Ovary (tissue), 9 donors: ENCODE data around the gene CNNM4. TPM values are rescaled to one million over a fixed set of nuclear protein-coding genes. Genes with fewer than 3 reads are reported as not detected.
A peak's percentile ranks its signal among the peaks of the same experiment; 100 is the strongest.

Source experiments
- DNase-seq, 5 donors: peaks; one replicate each; pipeline ENCODE4 v3.0.0-alpha.2; 2019 to 2020
- H3K27ac ChIP-seq, 2 donors: fragments of 200-600 bp; one replicate each; pipeline versions ENCODE4 v1.5.1 to v1.8.0; 2019 to 2022
- H3K27me3 ChIP-seq: fragments of 200-600 bp; one replicate; pipeline ENCODE4 v1.8.0; 2022
- H3K36me3 ChIP-seq: fragments of 200-600 bp; sonication (generic); one replicate; pipeline ENCODE4 v1.5.1; 2019
- H3K4me1 ChIP-seq: one replicate; pipeline ENCODE4 v1.8.1; 2013; ENCODE audit warnings: mild to moderate bottlenecking, moderate library complexity; ENCODE audit not compliant: insufficient read depth
- H3K4me3 ChIP-seq: fragments of 200-600 bp; sonication (generic); one replicate; pipeline ENCODE4 v1.5.1; 2017
- H3K9me3 ChIP-seq, 2 donors: fragments of 200-600 bp in 1 of 2; sonication (generic) in 1 of 2; one replicate each; pipeline versions ENCODE4 v1.5.1 to v1.8.1; 2013 to 2019; ENCODE audit warnings: mild to moderate bottlenecking in 1 of 2, moderate library complexity in 1 of 2
- EP300 ChIP-seq: sonication (generic); formaldehyde crosslinking; IDR thresholded peaks from one replicate; pipeline ENCODE4 v1.6.1; 2017; ENCODE audit warnings: antibody characterized with exemption
- POLR2A ChIP-seq: fragments of 450-650 bp; IDR thresholded peaks from one replicate; pipeline ENCODE4 v1.6.1; 2017; ENCODE audit warnings: antibody characterized with exemption, mild to moderate bottlenecking, moderate library complexity
- WGBS, 3 donors: extraction: QIAGEN DNeasy Blood & Tissue Kit in 1 of 3; methylation state at CpG; one replicate each; pipeline versions ENCODE4 v1.1.5 to v1.1.7; 2013 to 2017; 5-methylcytosine and 5-hydroxymethylcytosine counted together
- intact Hi-C, 4 donors: fragments of 100-400 bp; cut with DNase I; formaldehyde crosslinking; loops; one replicate each; pipeline versions ENCODE4 v1.11.0 to v1.15.1; 2022 to 2023
- polyA plus RNA-seq, 2 donors: library from polyadenylated mRNA; stranded (reverse); fragments of 200-250 nt in 1 of 2; fragments of 350-450 nt in 1 of 2; fragmentation: Illumina TruSeq in 1 of 2; extraction: RNeasy Lipid Tissue Mini Kit (QIAGEN cat#74804) in 1 of 2; gene quantifications; one replicate each; pipeline ENCODE4 v1.2.3, GENCODE V29; 2013 to 2014
- total RNA-seq, 7 donors: library from RNA; depleted of rRNA in 2 of 7; stranded (reverse); fragments of >200 nt in 2 of 7; fragmentation: NEBNext Ultra II Directional in 3 of 7; extraction: Animal tissue kit (Norgen Biotek cat#: 25700) in 3 of 7; gene quantifications; one replicate each; pipeline versions ENCODE4 v1.1.0 to v1.2.4, GENCODE V29; 2016 to 2023
- TF ChIP-seq, protein P1 (sequence below), 3 donors: fragments of 450-650 bp in 2 of 3; fragments of 200-600 bp in 1 of 3; IDR thresholded peaks; one replicate each; pipeline versions ENCODE4 v1.5.1 to v1.8.0; 2016 to 2022; ENCODE audit warnings: antibody characterized with exemption in 3 of 3, mild to moderate bottlenecking in 1 of 3
- donor health status: DM: no; HTN: no; CAD: no; lungs with moderate emphysema.
- donor health status: DM: no; HTN: no; CAD: no.
- donor health status: Bipolar disorder and iron deficiency.
- donor health status: DM: yes; HTN: yes; CAD: no.
- donor health status: DM: no; HTN: no; CAD: no.
- donor health status: DM: yes; HTN: yes; CAD: no.

The CNNM4 gene
- total and polyA plus RNA-seq, 9 donors = 2.7 to 8.3 (median 7.0) TPM

DNA sequence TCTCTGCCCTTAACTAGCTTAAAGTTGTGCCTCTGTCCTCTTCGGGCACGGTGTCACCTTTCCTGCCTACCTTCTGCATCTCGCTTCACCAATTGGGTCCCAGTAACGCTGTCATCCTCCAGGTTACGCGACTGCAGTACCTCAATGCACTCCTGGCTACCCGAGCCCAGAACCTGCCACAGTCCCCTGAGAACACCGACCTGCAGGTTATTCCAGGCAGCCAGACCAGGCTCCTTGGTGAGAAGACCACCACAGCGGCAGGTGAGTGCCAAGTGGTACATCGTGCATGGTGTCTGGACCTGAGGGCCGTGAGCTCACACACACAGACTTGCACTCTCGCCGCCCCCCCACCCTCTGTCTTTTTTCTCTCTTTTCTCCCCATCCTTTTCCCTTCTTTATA lies 68.2 kb downstream of the CNNM4 start:
- intact Hi-C loops = no loop called here
- WGBS, 3 donors = 94 to 97% (median 96%) methylated on average over 13 of the region's 13 CpGs
- H3K27me3 ChIP-seq = no peaks in the 10 kb centered on the region
- no peak for DNase-seq
- H3K27ac ChIP-seq = no peak overlapping the region
- TF ChIP-seq, protein P1, sequence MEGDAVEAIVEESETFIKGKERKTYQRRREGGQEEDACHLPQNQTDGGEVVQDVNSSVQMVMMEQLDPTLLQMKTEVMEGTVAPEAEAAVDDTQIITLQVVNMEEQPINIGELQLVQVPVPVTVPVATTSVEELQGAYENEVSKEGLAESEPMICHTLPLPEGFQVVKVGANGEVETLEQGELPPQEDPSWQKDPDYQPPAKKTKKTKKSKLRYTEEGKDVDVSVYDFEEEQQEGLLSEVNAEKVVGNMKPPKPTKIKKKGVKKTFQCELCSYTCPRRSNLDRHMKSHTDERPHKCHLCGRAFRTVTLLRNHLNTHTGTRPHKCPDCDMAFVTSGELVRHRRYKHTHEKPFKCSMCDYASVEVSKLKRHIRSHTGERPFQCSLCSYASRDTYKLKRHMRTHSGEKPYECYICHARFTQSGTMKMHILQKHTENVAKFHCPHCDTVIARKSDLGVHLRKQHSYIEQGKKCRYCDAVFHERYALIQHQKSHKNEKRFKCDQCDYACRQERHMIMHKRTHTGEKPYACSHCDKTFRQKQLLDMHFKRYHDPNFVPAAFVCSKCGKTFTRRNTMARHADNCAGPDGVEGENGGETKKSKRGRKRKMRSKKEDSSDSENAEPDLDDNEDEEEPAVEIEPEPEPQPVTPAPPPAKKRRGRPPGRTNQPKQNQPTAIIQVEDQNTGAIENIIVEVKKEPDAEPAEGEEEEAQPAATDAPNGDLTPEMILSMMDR (IDR thresholded peaks at IDR 0.05) = no peak
- no peak for TF ChIP-seq POLR2A
- TF ChIP-seq EP300 = no peak
- H3K36me3 ChIP-seq = no peaks in the 10 kb centered on the region
- no peak overlapping the region for H3K4me3 ChIP-seq
- no peaks in the 10 kb centered on the region for H3K9me3 ChIP-seq
- H3K4me1 ChIP-seq = peaks cover 9% of the 10 kb centered on the region

DNA sequence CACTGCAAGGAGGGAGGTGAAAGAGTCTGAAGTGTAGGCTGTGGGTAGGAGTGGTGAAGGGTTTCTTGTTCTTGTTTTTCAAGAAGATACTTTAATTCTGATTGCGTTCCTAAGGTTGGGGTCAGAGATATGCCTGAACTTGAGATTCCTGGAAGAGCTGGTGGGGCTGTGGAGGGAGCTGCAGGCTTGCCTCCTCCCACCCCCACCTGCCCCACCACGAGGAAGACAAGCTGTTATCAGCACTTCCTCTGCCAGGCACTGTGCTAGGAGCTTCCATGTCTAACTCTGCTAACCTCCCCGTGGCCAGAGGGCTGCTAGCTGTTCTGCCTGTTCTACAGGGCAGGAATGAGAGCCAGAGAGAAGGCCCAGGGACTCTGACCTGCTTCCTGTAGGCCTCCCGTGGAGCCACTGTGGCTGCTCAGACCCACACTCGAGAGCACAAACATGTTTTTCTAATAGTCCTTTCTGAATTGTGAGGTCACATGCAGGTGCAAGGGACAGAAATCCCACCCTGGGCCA lies 69.4 kb downstream of the CNNM4 start:
- H3K27ac ChIP-seq = no peak overlapping the region
- intact Hi-C loops = no loop called here
- H3K9me3 ChIP-seq = no peaks in the 10 kb centered on the region
- no peak for DNase-seq
- peaks cover 9% of the 10 kb centered on the region for H3K4me1 ChIP-seq
- H3K27me3 ChIP-seq = no peaks in the 10 kb centered on the region
- no peaks in the 10 kb centered on the region for H3K36me3 ChIP-seq
- WGBS, 3 donors = 37 to 46% (median 41%) methylated on average over 5 of the region's 5 CpGs
- H3K4me3 ChIP-seq = no peak overlapping the region
- TF ChIP-seq EP300 (no peak), POLR2A (no peak)
- TF ChIP-seq, protein P1 (IDR thresholded peaks at IDR 0.05) = no peak

GRCh38 chr2:96831679-96832078 lies 71.0 kb downstream of the CNNM4 start:
- no peak for TF ChIP-seq EP300
- TF ChIP-seq, protein P1 (IDR thresholded peaks at IDR 0.05) = no peak
- TF ChIP-seq POLR2A = no peak
- no peaks in the 10 kb centered on the region for H3K9me3 ChIP-seq
- DNase-seq = no peak
- no peaks in the 10 kb centered on the region for H3K36me3 ChIP-seq
- no peaks in the 10 kb centered on the region for H3K27me3 ChIP-seq
- H3K27ac ChIP-seq = peak overlapping the region in 1 of 2 donors; percentile 57
- H3K4me3 ChIP-seq = no peak overlapping the region
- WGBS, 3 donors = 48 to 69% (median 61%) methylated on average over 10 of the region's 10 CpGs
- H3K4me1 ChIP-seq = peaks cover 9% of the 10 kb centered on the region
- intact Hi-C loops = no loop called here

- TF ChIP-seq EP300 (no peak), POLR2A (no peak)
- TF ChIP-seq, protein P1 (IDR thresholded peaks at IDR 0.05) = no peak
- peak overlapping the region in 1 of 2 donors; percentile 57 for H3K27ac ChIP-seq
- intact Hi-C loops = no loop called here
- no peaks in the 10 kb centered on the region for H3K27me3 ChIP-seq
- H3K36me3 ChIP-seq = no peaks in the 10 kb centered on the region
- no peak for DNase-seq
- H3K4me3 ChIP-seq = no peak overlapping the region
- peaks cover 9% of the 10 kb centered on the region for H3K4me1 ChIP-seq
- H3K9me3 ChIP-seq = no peaks in the 10 kb centered on the region
- WGBS, 3 donors = 62 to 69% (median 68%) methylated on average over 9 to 11 of the region's 11 CpGs
These were observed 71.7 kb downstream of the CNNM4 start for GRCh38 chr2:96832408-96832753.
